ENCODE measurements around the gene MILR1. TPM values are rescaled to one million over a fixed set of nuclear protein-coding genes. Genes with fewer than 3 reads are reported as not detected.
"Not testable (repeated sequence)": the region's sequence is repeated elsewhere in the genome, so short reads cannot be mapped to it uniquely, and the experiment has no call there.

The MILR1 gene, protein sequence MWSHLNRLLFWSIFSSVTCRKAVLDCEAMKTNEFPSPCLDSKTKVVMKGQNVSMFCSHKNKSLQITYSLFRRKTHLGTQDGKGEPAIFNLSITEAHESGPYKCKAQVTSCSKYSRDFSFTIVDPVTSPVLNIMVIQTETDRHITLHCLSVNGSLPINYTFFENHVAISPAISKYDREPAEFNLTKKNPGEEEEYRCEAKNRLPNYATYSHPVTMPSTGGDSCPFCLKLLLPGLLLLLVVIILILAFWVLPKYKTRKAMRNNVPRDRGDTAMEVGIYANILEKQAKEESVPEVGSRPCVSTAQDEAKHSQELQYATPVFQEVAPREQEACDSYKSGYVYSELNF
- 1 to 10 TPM; 2.0 to 2.9 (median 2.6) TPM for polyA plus RNA-seq (ENCODE audit: insufficient read length in 3 of 3)
- long read RNA-seq, donor 1, partial matches to known transcripts = 337 of 557 reads
- long read RNA-seq, donor 1, other reads (novel, unspliced or antisense) = 220 of 557 reads
- long read RNA-seq, donor 2 = 0 reads
- long read RNA-seq, donor 3 = 0 reads
- long read RNA-seq, donor 4 = 0 reads
- long read RNA-seq, donor 5 = 0 reads
- long read RNA-seq, donor 6 = 0 reads
- long read RNA-seq, donor 7 = 0 reads
- long read RNA-seq, donor 8, partial matches to known transcripts = 0 of 1 reads
- long read RNA-seq, donor 8, other reads (novel, unspliced or antisense) = 0 of 1 reads
- long read RNA-seq, donor 9 = 0 reads
- long read RNA-seq, donor 10 = 0 reads
- long read RNA-seq, donor 11 = 0 reads
- long read RNA-seq, donor 12, partial matches to known transcripts = 0 of 1 reads
- long read RNA-seq, donor 12, other reads (novel, unspliced or antisense) = 0 of 1 reads
- long read RNA-seq, donor 13, partial matches to known transcripts = 0 of 1 reads
- long read RNA-seq, donor 13, other reads (novel, unspliced or antisense) = 0 of 1 reads
- long read RNA-seq, donor 14 = 0 reads
- long read RNA-seq, donor 15 = 0 reads
- long read RNA-seq, donor 16 = 0 reads

DNA sequence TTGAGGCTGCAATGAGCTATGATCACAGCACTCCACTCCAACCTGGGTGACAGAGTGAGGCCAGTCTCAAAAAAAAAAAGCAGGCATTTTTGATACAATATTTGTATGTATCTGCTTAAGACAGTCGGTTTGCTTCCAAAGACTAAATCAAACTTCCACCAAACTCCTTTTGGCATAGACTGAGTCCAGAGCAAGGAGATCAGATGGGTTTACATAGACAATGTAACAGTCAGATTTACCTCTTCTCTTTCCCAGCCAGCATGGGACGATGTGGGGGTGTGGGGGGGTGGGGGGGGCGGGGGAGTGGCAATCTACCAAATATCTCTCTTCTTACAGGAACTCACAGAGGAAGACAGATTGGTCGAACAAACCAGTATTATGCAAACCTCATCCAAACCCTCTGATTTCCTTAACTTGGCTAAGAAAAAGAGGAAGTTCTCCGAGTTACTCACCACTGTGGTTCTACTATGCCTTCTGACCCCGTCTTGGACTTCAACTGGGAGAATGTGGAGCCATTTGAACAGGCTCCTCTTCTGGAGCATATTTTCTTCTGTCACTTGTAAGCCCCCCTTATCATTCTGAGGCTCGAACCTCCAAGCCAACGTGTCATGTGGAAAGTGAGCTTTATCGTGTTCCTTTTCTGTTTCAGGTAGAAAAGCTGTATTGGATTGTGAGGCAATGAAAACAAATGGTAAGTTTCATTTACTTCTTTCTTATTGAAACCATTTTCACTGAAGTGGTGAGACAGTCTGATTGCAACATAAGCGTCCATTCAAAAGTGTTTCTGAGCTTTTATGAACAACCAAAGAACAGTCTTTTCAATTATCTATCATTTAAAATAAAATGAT lies at the start of gene MILR1:
Gene MILR1, plus strand, starts transcription at position 451 of the 848 bp plus-strand sequence. Its CDS starts 54 bp downstream, at position 505.
- no peak for DNase-seq

DNA sequence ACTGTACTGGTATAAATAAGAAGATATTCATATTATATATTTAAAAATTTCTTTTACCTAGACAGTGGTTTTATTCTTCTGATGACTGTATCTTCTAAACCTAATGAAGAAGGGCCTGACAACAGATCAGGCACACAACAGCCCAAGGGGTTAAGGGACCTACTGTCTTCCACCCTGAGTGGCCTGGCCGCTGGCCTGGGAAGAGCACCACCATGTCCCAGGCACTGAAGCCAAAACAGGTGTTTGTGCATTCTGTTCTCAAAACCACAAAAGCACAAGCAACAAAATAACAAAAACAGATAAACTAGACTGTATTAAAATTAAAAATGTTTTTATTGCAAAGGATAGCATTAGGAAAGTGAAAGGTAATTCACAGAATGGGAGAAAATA lies 49.2 kb upstream of the MILR1 start:
- DNase-seq = no peak

DNA sequence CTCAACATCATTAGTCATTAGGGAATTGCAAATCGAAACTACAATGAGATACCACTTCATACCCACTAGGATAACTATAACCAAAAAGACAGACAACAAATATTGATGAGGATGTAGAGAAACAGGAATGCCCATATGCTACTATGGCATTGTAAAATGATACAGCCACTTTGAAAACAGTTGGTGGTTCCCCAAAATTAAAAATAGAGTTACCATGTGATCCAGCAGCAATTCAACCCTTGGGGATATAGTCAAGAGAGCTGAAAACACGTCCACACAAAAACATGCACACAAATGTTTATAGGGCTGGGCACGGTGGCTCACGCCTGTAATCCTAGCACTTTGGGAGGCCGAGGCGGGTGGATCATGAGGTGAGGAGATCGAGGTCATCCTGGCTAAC lies 48.3 kb upstream of the MILR1 start:
- DNase-seq = no peak

DNA sequence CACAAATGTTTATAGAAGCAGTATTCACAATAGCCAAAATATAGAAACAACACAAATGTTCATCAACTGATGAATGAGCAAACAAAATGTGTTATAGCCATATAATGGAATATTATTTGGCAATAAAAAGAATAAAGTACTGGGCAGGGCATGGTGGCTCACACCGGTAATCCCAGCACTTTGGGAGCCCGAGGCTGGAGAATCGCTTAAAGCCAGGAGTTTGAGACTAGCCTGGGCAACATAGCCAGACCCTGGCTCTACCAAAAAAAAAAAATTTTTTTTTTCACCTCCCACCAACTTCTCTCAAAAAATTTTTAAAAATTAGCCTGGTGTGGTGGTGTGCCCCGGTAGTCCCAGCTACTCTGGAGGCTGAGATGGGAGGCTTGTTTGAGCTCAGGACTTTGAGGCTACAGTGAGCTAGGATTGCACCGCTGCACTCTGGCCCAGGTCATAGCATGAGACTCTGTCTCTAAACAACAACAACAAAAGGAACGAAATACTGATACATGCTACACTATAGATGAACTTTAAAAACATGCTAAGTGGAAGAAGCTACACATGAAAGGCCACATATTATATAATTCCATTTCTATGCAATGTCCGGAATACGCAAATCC lies 47.6 kb upstream of the MILR1 start:
- DNase-seq = no peak

DNA sequence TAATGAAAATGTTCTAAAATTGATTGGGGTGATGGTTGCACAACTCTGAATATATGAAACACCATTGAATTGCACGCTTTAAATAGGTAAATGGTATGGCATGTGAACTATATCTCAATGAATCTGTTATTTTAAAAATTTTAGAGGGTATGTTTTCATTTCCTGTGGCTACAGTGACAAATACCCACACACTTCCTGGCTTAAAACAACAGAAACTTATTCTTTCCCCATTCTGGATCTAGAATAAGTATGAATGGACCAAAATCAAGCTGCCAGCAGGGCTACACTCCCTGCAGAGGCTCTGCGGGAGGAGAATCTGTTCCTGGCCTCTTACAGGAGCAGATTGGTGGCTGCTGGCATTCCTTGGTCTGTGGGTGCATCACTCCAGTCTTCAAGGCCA lies 47.0 kb upstream of the MILR1 start:
- DNase-seq = no peak

DNA sequence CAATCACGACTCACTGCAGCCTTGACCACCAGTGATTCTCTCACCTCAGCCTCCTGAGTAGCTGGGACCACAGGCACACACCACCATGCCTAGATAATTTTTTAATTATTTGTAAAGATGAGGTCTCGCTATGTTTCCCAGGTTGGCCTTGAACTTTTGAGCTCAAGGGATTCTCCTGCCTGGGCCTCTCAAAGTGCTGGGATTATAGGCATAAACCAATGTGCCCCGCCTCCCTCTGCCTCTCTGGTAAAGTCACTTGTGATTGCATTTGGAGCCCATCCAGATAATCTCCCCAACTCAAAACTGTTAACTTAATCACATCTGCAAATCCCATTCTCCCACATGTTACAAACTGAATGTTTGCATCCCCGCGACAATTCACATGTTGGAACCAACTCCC lies 46.4 kb upstream of the MILR1 start:
- DNase-seq = no peak

DNA sequence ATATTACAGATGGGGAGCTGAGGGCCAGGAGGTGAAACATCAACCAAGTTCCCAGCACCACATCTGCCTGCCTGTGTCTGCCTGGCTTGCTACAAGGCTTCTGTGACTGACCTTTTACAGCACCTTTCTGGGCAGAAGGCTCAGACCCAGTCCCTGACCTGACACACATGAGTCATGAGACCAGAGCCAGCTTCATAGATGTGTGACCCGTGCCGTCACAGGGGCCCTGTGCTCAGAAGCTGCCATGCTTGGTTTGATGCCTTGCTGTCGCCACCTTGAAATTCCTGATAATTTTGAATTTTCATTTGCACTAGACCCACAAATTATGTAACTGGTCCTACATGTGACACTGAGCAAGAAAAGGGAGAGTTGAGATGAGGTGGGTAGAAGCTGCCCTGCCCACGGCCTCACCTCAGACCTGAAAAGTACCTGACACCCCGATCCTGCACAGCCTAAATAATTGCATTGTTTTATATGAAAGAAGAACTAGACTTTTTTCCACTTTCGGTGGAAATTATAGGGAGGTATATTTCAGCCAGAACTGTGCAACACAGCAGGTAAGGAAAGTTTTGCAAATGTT lies 44.9 kb upstream of the MILR1 start:
- no peak for DNase-seq

DNA sequence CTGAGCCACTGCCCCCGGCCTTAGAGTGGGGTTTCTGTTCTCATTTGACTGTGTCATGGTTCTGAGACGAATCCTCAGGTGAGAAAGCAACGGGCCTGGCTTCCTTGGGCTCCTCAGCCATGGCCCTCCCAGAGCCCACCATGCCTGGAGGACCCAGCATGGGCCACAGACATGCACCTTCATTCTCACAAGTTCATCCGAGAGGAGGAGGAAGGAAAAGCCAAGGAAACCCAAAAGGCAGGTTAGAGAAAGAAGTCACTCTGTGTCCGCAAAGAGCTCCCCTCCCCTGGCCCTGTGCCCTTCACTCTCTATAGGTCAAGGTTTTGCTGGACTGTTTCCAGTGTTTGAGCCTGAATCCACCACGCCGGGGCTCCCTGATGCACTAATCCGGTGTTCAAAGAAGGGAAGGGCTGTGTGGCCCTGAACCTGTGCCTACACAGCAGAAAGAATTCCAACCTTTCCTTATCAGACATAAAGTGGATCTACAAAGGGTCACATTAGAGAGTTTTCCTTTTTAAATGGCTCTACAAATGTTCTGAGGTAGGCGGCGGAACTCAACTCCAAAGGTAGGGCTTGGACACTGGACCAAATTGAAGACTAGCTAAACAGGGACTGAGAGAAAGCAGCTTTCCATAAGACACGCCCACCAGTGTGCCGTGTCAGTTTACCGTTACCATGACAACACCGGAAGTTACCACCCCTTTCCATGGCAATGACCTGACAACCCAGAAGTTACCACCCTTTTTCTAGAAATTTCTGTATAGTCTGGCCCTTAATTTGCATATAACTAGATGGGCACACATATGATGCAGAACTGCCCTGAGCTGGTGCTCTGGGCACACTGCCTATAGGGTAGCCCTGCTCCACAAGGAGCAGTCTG lies 42.4 kb upstream of the MILR1 start:
- DNase-seq = no peak

DNA sequence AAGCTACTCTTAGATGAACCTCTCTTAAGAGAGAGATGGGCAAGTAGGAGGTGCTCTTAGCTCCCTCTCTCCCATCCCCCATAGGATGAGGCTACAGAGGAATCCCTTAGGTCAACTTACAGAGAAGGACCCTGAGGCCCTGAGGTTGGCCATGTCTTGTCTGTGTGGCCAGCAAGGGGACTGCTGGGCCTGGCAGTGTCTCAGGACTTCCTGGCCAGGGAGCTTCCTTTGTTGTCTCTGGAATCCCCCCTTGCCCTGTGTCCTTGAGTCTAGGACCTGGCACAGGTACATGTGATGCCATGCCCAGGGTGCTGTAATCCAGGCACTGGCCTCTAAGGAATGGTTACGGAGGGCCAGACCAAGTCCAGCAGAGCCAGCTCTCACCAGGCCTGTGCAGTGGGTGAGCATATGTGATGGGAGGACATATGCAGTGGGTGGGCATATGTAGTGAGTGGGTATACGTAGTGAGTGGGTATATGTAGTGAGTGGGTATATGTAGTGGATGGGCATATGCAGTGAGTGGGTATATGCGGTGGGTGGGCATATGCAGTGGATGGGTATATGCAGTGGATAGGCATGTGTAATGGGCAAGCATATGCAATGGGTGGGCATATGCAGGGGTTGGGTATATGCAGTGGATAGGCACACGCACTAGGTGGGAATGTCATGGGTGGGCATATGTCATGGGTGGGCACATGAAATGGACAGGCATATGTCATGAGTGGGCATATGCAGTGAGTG lies 38.0 kb upstream of the MILR1 start:
- no peak for DNase-seq

DNA sequence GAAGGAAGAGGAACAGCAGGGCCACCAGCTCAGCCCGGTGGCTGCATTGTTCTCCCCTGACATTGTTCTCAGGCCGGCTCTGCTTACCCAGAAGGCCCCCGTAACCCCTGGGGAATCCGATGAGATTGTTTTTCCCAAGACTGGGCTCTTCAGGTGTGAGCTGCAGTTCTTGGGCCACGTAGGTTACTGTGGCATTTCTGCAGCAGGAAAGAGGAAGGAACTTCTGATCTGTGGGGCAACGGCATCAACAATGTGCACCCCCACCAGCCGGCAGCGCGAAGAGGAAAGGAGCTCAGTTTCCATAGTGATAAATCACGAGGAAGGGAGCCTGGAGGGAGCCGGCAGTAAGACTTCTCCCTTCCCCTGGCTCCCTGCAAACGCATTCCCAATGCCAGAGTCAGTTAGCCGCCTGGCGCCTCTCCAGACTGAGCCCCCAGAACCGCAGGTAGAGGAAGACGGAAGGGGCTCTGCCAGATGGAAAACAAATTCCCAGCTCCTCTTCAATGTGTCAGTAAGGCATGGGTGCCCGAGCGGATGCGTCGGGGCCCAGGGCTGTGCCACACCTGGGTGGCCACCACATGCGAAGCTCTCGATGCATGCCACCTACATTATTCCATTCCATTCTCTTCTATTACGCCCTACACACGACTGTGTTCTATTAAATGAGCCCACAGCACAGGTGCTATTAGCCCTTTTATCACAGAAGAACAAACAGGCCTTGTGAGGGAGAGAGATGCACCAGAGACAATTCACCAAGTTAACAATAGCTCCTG lies 36.7 kb upstream of the MILR1 start:
- DNase-seq = peak; percentile 43

DNA sequence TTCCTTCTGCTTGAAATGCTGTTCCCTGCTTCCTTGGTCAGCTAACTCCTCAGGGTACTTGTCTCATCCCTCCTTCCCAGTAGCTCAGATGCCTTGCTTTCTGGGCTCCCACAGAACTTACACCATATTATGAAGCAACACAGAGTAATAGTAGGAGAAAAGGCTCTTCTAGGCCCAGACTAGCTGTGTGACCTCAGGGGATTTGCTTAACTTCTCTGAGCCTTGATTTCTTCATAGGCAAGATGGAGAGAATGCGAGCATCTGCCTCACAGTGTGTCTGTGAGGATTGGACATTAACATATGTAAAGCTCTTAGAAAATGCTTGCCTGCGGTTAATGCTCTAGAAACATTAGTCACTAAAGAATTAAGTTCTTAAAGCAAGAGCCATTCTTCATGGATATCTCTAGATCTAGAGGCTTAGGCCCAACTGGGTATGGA lies 36.0 kb upstream of the MILR1 start:
- DNase-seq = no peak

DNA sequence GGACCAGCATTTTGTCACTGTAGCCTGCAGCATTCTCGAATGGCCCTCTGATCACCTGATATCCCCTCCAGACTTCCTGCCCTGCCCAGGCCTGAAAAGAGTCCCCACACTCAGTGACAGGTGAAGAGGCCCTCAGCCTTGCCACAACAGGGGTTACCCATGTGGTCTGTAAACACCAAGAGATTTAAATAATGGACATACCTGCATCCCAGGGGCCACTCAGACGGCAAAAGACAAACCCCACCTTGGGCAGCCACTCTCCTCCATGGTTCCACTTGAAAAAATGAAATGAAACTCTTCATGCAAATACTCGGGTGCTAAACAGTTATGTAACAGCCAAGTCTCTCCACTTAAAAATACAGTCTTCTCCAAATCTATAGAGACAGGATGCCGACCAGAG lies 35.4 kb upstream of the MILR1 start:
- DNase-seq = no peak

DNA sequence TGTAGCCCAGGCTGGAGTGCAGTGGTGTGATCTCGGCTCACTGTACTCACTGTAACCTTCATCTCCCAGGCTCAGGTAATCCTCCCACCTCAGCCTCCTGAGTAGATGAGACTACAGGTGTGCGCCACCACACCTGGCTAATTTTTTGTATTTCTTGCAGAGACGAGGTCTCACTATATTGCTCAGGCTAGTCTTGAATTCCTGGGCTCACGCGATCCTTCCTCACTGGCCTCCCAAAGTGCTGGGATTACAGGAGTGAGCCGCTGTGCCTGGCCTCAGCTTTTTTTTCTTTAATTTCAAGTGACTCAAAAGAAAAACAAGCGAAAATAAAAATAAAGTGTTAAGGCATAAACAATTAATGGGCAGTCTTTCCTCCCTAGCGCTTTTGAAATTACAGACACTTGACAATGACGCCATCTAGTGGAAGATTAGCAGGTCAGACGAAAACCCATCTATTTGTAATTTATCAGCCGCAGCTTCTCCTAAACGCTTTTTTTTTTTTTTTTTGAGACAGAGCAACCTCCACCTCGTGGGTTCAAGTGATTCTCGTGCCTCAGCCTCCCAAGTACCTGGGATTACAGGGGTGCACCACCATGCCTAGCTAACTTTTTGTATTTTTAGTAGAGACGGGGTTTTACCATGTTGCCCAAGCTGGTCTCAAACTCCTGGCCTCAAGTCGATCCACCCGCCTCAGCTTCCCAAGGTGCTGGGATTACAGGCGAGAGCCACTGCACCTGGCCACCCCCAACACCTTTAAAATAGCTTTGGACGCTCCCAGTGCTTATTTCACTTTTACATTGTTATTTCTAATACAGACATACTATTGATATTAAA lies 30.2 kb upstream of the MILR1 start:
- peak; percentile 57 for DNase-seq

DNA sequence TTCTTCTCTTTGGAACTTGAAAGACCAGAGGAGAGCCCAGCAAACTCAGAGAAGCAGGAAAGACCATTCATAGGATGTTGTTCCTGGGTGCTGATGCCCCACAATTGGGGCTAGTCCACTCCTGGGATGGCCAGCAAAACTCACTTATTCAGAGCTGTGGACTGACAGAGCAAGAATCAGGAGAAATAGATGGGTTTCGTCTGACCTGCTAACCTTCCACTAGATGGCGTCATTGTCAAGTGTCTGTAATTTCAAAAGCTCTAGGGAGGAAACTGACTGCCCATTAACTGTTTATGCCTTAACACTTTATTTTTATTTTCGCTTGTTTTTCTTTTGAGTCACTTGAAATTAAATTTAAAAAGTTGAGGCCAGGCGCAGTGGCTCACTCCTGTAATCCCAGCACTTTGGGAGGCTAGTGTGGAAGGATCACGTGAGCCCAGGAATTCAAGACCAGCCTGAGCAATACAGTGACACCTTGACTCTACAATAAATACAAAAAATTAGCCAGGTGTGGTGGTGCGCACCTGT lies 28.7 kb upstream of the MILR1 start:
- DNase-seq = peak; percentile 66

DNA sequence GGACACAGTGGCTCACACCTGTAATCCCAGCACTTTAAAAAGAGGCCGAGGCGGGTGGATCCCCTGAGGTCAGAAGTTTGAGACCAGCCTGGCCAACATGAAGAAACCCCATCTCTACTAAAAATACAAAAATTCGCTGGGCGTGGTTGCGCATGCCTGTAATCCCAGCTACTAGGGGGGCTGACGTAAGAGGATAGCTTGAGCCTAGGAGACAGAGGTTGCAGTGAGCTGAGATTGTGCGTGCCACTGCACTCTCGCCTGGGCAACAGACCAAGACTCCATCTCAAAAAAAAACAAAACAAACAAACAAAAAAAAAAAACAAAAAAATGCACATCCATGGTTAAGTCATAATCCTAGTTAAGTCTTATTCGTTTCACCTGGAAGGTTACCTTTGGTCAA lies 26.8 kb upstream of the MILR1 start:
- DNase-seq = not testable (repeated sequence)

DNA sequence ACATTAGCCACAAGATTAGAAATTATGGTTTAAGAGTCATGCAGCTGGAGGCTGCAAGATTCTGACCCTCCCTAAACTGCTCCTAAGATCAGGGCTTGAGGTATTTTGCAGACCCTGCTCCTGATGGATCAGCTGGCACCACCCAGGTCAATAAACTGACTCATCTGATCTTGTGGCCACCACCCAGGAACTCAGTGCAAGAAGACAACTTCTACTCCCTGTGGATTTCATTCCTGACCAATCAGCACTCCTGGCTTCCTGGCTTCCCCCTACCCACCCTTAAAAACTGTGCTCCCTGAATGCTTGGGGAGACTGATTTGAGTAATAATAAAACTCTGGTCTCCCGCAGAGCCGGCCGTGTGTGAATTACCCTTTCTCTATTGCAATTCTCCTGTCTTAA lies 25.0 kb upstream of the MILR1 start:
- DNase-seq = no peak

DNA sequence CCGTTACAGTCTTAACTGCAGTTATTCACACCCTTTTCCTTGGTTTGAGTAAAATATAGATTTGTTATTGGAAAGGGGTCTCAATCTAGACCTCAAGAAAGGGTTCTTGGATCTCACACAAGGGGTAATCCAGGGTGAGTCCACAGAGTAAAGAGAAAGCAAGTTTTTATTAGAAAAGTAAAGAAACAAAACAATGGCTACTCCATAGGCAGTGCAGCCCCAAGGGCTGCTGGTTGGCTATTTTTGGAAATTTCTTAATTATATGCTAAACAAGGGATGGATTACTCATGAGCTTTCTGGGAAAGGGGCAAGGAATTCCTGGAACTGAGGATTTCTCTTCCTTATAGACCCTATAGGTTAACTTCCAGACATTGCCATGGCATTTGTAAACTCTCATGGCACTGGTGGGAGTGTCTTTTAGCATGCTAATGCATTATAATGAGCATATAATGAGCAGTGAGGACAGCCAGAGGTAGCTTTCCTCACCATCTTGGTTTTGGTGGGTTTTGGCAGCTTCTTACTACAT lies 24.5 kb upstream of the MILR1 start:
- DNase-seq = no peak
